MG63 (cell line): ENCODE data around the gene RASSF7. TPM values are rescaled to one million over a fixed set of nuclear protein-coding genes. Genes with fewer than 3 reads are reported as not detected.

Experiments
- DNase-seq: peaks from one replicate; pipeline ENCODE4 v3.0.0-alpha.2; 2020
- H3K27me3 ChIP-seq: fragments of 250-450 bp; sonication (Bioruptor Pico); 2 replicates; pipeline ENCODE4 v1.5.1; 2020; ENCODE audit warnings: mild to moderate bottlenecking, moderate library complexity
- H3K36me3 ChIP-seq: fragments of 250-450 bp; sonication (Bioruptor Pico); 2 replicates; pipeline ENCODE4 v1.5.1; 2020; ENCODE audit warnings: mild to moderate bottlenecking, moderate library complexity
- H3K4me3 ChIP-seq: fragments of 250-450 bp; sonication (Bioruptor Pico); 2 replicates; pipeline ENCODE4 v1.5.1; 2020; ENCODE audit warnings: mild to moderate bottlenecking, moderate library complexity
- H3K9me3 ChIP-seq: fragments of 250-450 bp; sonication (Bioruptor Pico); 2 replicates; pipeline ENCODE4 v1.5.1; 2020; ENCODE audit warnings: mild to moderate bottlenecking, moderate library complexity
- total RNA-seq: library from RNA; depleted of rRNA; stranded (reverse); fragments of >200 nt; shearing (Covaris generic); gene quantifications from 2 replicates; pipeline ENCODE4 v1.2.3, GENCODE V29; 2014; ENCODE audit warnings: low replicate concordance

Gene RASSF7
- total RNA-seq, 1 experiment from 2014 or later: 25.8 TPM

DNA sequence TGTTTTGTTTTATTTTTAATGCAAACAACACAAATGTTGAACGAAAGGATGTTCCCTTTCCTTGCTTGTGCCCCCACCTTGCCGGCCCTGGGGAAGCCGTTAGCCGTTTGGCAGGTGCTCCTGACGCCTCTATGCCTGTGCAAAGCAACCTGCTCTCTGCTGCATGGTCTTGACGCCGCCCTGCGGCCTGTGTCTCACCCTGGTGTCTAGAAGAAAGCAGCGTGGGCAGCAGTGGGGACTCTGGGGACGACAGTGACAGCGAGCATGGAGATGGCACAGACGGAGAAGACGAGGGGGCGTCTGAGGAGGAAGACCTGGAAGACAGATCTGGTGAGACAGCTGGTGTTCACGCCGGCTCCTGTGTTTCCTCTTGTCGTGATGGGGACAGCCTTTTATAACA lies 21.0 kb downstream of the RASSF7 start:
- H3K27me3 ChIP-seq: no peaks in the 10 kb centered on the region
- no peak for DNase-seq
- H3K9me3 ChIP-seq: no peaks in the 10 kb centered on the region
- no peak overlapping the region for H3K4me3 ChIP-seq
- peaks cover 83% of the 10 kb centered on the region for H3K36me3 ChIP-seq

DNA sequence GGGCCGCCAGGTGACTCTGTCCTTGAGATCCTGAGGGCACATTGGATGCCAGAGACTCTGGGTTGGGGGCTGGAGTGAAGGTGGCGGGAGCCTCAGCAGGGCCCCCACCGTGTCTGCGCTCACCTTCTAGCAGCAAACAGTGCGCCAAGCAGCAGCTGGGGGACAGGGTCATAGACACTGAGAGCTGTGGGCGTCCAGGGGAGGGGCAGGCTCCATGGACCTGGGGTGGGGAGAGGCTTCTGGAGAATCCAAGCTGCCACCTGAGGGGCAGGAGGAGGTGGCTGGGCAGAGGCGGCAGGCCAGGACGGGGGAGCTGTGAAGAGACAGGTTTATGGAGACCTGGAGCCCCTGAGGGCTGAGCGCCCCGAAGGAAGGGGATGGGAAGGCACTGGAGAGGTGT lies 23.5 kb downstream of the RASSF7 start:
- H3K9me3 ChIP-seq: no peaks in the 10 kb centered on the region
- DNase-seq: no peak
- peaks cover 86% of the 10 kb centered on the region for H3K36me3 ChIP-seq
- H3K27me3 ChIP-seq: no peaks in the 10 kb centered on the region
- no peak overlapping the region for H3K4me3 ChIP-seq

DNA sequence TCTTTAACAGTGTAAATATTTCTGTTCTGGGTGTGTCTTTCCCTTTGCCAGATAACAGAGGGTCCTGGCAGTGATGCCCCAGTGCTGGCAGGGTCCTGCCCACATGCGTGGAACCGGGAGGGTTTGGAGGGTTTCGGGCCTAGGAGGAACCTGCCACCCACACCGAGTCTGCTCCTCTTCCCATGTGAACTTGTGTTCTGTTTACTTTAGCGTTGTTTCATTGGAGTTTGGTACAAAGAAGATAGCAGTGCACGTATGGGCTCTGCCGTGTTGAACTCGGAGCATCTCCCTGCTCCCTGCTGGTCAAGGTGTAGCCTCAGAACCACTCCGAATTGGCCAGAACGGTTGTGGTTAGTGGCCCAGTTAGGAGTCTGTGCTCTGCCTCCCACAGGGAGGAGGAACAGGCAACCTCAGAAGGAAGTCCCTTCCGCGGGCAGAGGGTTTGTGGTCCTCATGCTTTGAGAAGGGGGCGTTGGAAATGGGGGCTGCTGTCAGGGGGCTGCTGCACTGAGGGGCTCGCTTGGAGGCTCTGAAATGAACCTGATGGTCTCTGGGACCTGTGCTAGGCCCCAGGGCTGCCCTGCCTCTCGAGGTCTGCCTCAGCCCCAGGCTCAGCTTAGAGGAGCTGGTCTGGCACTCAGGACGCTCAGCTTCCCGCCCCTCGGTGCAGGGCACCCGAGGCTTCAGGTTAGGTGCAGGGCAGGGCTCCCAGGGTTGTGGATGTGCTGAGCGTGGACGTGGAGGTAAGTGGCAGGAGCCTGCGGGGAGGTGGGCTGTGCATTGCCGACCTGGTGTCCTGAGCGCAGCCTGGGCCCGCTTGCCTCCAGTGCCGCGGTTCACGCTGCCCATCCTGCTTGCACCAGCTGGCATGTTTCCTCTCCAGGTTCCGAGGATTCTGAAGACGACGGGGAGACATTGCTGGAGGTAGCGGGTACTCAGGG lies 25.9 kb downstream of the RASSF7 start:
- H3K27me3 ChIP-seq: no peaks in the 10 kb centered on the region
- H3K4me3 ChIP-seq: no peak overlapping the region
- no peak for DNase-seq
- peaks cover 86% of the 10 kb centered on the region for H3K36me3 ChIP-seq
- H3K9me3 ChIP-seq: no peaks in the 10 kb centered on the region

- no peak for DNase-seq
- Histone ChIP-seq H3K4me3 (no peak overlapping the region), H3K36me3 (peaks cover 85% of the 10 kb centered on the region), H3K9me3 (no peaks in the 10 kb centered on the region), H3K27me3 (no peaks in the 10 kb centered on the region)
Observed at GRCh38 chr11:587546-587945, 26.8 kb downstream of the RASSF7 start.

- Histone ChIP-seq H3K4me3 (no peak overlapping the region), H3K9me3 (no peaks in the 10 kb centered on the region), H3K27me3 (no peaks in the 10 kb centered on the region), H3K36me3 (peaks cover 85% of the 10 kb centered on the region)
- DNase-seq: no peak
Observed at GRCh38 chr11:587978-588380, 27.2 kb downstream of the RASSF7 start.

DNA sequence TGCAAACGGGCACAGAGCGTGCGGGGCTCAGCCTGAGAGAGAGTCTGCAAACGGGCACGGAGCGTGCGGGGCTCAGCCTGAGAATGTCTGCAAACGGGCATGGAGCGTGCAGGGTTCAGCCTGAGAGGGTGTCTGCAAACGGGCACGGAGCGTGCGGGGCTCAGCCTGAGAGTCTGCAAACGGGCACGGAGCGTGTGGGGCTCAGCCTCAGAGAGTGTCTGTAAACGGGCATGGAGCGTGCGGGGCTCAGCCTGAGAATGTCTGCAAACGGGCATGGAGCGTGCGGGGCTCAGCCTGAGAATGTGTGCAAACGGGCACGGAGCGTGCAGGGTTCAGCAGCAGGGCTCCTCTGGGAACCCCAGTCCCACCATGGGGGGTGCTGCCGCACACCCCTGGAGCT lies 29.0 kb downstream of the RASSF7 start:
- Histone ChIP-seq H3K4me3 (no peak overlapping the region), H3K36me3 (peaks cover 88% of the 10 kb centered on the region), H3K27me3 (no peaks in the 10 kb centered on the region), H3K9me3 (no peaks in the 10 kb centered on the region)
- no peak for DNase-seq

GRCh38 chr11:590997-591396 lies 30.2 kb downstream of the RASSF7 start:
- Histone ChIP-seq H3K36me3 (peaks cover 96% of the 10 kb centered on the region), H3K27me3 (no peaks in the 10 kb centered on the region), H3K4me3 (no peak overlapping the region), H3K9me3 (no peaks in the 10 kb centered on the region)
- DNase-seq: no peak

DNA sequence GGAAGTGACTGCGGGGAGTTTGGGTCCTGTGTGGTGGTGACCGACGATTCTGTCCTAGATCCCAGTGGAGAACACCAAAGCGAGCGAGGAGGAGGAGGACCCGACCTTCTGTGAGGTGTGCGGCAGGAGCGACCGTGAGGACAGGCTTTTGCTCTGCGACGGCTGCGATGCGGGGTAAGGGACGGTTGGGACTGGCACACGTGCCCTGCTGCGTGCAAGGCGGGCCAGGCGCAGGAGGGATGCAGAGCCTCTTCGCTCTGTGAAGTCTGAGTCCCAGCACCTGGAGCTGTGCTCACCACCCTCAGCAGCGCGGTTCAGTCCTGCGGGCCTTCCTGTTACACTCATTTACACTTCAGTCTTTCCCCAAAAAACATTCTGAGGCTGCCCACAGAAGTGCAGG lies 31.7 kb downstream of the RASSF7 start:
- H3K36me3 ChIP-seq: peaks cover 95% of the 10 kb centered on the region
- no peak overlapping the region for H3K4me3 ChIP-seq
- DNase-seq: no peak
- no peaks in the 10 kb centered on the region for H3K9me3 ChIP-seq
- H3K27me3 ChIP-seq: no peaks in the 10 kb centered on the region

- Histone ChIP-seq H3K27me3 (no peaks in the 10 kb centered on the region), H3K36me3 (peaks cover 94% of the 10 kb centered on the region), H3K4me3 (no peak overlapping the region), H3K9me3 (no peaks in the 10 kb centered on the region)
- no peak for DNase-seq
Observed at GRCh38 chr11:592918-593317, 32.1 kb downstream of the RASSF7 start.

DNA sequence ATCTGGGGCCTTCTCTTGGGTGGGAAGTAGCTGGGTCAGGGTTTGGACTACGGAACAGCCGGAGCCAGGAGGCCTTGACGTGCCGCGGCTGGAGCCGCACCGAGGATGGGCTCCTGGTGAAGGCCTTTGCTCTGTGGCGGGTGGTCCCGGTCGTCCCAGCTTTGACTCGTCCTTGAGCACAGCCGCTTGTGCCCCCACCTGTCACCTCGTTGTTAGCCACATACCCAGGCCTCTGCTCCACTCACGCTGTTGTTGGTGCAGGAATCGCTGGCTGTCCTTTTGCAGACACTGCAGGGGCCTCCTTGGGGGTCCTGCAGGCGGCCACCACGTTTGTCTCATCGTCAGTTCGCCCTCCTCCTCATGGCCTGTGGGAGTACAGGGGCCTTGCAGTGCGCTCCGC lies 32.6 kb downstream of the RASSF7 start:
- Histone ChIP-seq H3K27me3 (no peaks in the 10 kb centered on the region), H3K36me3 (peaks cover 94% of the 10 kb centered on the region), H3K4me3 (no peak overlapping the region), H3K9me3 (no peaks in the 10 kb centered on the region)
- no peak for DNase-seq

DNA sequence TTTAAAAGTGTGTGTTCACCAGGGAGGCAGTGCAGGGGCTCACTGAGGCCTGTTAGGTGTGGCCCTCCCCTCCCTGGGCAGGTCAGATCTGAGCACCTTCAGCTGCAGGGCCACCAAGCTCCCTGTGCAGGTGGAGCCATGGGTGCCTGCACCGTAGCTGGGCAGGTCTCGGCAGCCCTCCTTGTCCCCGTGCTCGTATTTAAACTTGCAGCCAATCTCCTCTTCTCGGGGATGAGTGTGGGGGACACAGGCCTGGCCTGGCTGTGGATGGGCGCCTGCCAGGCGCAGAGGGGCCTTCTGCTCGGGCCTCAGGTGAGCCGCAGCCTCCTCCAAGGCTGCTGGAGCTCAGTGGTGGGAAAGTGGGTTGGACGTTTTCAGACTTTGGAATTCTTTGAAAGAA lies 34.6 kb downstream of the RASSF7 start:
- Histone ChIP-seq H3K9me3 (no peaks in the 10 kb centered on the region), H3K4me3 (no peak overlapping the region), H3K27me3 (no peaks in the 10 kb centered on the region), H3K36me3 (peaks cover 92% of the 10 kb centered on the region)
- DNase-seq: no peak

GRCh38 chr11:596374-596773 lies 35.6 kb downstream of the RASSF7 start:
- Histone ChIP-seq H3K9me3 (no peaks in the 10 kb centered on the region), H3K36me3 (peaks cover 90% of the 10 kb centered on the region), H3K27me3 (no peaks in the 10 kb centered on the region), H3K4me3 (no peak overlapping the region)
- no peak for DNase-seq

DNA sequence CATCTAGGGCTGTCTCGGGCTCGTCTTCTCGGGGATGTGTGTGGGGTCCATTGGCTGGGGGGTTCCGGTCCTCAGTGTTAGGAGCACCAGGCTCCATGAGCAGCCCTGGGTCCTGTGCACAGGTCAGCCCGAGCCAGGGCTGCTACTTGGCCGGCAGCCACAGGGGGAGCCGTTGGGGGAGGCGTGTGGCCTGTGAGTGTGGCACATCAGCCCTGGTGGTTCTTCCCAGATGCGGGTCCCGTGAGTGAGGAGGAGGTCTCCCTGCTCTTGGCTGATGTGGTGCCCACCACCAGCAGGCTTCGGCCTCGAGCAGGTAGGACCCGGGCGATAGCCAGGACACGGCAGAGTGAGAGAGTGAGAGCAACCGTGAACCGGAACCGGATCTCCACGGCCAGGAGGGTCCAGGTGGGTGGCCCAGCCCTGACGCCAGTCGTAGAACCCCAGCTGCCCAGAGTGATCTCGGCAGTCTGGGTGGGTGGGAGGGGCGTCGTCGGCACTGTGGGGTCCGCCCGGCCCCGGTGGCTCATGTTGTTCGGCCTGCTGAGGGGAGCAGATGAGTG lies 36.5 kb downstream of the RASSF7 start:
- H3K36me3 ChIP-seq: peaks cover 92% of the 10 kb centered on the region
- H3K9me3 ChIP-seq: no peaks in the 10 kb centered on the region
- H3K4me3 ChIP-seq: no peak overlapping the region
- H3K27me3 ChIP-seq: no peaks in the 10 kb centered on the region
- no peak for DNase-seq

GRCh38 chr11:598005-598680 lies 37.4 kb downstream of the RASSF7 start:
- DNase-seq: no peak
- Histone ChIP-seq H3K4me3 (no peak overlapping the region), H3K27me3 (no peaks in the 10 kb centered on the region), H3K36me3 (peaks cover 89% of the 10 kb centered on the region), H3K9me3 (no peaks in the 10 kb centered on the region)

DNA sequence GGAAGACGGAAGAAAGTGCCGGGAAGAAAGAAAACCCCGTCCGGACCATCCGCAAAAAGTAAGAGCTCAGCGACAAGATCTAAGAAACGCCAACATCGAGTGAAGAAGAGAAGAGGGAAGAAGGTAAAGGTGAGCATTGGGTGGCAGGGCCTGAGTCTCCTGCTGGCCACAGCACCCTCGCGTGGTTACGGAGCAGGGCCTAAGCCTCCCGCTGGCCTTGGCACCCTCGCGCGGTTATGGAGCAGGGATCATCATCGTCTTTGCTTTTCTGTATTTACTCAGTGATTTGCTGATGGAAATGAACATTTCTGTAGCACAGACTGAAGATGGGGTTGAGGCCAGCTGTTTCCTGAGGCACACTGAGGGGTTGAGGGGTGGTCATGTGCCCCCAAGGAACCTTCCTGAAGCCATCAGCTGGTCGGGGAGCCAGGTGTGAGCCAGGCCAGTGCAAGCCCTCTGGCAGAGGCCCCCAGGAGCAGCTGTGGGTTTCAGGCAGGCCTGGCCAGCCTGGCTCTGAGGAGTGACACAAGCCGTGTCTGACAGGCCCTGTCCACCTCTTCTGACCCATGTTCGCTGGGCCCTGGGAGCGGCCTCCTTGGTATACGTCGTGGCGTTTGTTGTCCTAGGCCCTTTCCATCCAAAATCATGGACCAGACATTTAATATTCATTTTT lies 40.9 kb downstream of the RASSF7 start:
- no peak for DNase-seq
- no peak overlapping the region for H3K4me3 ChIP-seq
- no peaks in the 10 kb centered on the region for H3K27me3 ChIP-seq
- peaks cover 87% of the 10 kb centered on the region for H3K36me3 ChIP-seq
- H3K9me3 ChIP-seq: no peaks in the 10 kb centered on the region

DNA sequence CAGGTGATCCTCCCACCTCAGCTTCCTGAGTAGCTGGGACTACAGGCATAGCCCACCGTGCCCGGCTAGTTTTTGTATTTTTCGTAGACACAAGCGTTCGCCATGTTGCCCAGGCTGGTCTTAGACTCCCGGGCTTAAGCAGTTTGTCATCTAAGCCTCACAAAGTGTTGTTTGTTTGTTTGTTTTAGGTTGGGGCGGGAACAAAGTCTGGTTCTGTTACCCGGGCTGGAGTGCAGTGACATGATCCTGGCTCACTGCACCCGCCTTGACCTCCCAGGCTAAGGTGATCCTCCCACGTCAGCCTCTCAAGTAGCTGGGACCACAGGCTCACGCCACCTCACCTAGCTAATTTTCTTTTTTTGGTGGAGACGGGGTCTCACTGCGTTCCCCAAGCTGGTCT lies 42.4 kb downstream of the RASSF7 start:
- H3K36me3 ChIP-seq: peaks cover 89% of the 10 kb centered on the region
- H3K9me3 ChIP-seq: no peaks in the 10 kb centered on the region
- no peak overlapping the region for H3K4me3 ChIP-seq
- H3K27me3 ChIP-seq: no peaks in the 10 kb centered on the region
- DNase-seq: no peak
